Loucy (cell line): ENCODE data around the gene EML2.

Experiments used
- EZH2phosphoT487 ChIP-seq: fragments of 200-600 bp; IDR thresholded peaks from 2 replicates; pipeline ENCODE4 v1.6.1; 2018; ENCODE audit warnings: antibody characterized with exemption, mild to moderate bottlenecking, moderate library complexity, borderline replicate concordance
- TF ChIP-seq, protein P1 (sequence below): fragments of 200-600 bp; sonication (generic); conservative IDR thresholded peaks from 2 replicates; pipeline ENCODE4 v1.5.1; 2014; ENCODE audit warnings: mild to moderate bottlenecking, antibody characterized with exemption, low read length

DNA sequence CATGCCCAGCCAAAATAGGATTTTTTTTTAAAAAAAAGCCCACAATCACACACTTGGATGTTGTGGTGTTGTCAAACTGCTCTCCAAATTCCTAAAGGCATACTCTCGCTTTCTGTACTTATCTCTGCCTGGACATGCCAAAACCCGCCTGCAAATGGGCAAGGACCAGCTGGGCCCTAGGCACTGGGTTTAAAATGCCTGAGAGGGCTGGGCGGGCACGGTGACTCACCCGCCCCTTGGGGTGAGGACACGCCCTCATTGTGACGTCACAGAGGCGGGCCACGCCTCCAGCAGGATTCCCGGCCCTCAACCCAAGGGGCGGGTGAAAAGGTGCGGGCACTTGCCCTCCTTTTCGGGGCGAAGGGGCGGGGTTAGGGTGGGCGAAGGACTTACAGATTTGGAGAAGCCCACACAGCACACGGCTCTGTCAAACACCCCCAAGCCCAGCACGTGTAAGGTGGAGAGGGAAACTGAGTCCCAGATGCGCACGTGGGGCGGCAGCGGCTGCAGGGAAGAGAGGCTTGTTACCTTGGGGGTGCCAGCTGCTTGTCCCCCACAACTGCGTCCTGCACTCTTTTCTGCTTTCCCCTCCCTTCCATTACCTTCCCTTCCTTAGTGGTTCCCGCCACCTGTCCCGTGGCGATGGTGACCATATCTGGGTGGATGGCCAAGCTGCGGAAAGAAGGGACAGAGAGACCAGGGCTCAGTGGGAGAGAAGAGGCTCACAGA, 6.6 kb downstream of the EML2 start:
- TF ChIP-seq, protein P1, sequence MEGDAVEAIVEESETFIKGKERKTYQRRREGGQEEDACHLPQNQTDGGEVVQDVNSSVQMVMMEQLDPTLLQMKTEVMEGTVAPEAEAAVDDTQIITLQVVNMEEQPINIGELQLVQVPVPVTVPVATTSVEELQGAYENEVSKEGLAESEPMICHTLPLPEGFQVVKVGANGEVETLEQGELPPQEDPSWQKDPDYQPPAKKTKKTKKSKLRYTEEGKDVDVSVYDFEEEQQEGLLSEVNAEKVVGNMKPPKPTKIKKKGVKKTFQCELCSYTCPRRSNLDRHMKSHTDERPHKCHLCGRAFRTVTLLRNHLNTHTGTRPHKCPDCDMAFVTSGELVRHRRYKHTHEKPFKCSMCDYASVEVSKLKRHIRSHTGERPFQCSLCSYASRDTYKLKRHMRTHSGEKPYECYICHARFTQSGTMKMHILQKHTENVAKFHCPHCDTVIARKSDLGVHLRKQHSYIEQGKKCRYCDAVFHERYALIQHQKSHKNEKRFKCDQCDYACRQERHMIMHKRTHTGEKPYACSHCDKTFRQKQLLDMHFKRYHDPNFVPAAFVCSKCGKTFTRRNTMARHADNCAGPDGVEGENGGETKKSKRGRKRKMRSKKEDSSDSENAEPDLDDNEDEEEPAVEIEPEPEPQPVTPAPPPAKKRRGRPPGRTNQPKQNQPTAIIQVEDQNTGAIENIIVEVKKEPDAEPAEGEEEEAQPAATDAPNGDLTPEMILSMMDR: no peak
- TF ChIP-seq EZH2phosphoT487: no peak
